HG03045 (cell line): ENCODE data around the gene SNCG.
"Not testable (repeated sequence)": the region's sequence is repeated elsewhere in the genome, so short reads cannot be mapped to it uniquely, and the experiment has no call there.

Experiments
- ATAC-seq: cut with Tn5 transposase; IDR thresholded peaks from one replicate; pipeline ENCODE4 v1.9.1; 2021; ENCODE audit warnings: mild to moderate bottlenecking, moderate library complexity; ENCODE audit not compliant: unreplicated experiment

The SNCG gene

GRCh38 chr10:86944471-86944870 is 13.9 kb upstream of the SNCG start:
- no peak for ATAC-seq

GRCh38 chr10:86944907-86945306 is 13.5 kb upstream of the SNCG start:
- no peak for ATAC-seq

DNA sequence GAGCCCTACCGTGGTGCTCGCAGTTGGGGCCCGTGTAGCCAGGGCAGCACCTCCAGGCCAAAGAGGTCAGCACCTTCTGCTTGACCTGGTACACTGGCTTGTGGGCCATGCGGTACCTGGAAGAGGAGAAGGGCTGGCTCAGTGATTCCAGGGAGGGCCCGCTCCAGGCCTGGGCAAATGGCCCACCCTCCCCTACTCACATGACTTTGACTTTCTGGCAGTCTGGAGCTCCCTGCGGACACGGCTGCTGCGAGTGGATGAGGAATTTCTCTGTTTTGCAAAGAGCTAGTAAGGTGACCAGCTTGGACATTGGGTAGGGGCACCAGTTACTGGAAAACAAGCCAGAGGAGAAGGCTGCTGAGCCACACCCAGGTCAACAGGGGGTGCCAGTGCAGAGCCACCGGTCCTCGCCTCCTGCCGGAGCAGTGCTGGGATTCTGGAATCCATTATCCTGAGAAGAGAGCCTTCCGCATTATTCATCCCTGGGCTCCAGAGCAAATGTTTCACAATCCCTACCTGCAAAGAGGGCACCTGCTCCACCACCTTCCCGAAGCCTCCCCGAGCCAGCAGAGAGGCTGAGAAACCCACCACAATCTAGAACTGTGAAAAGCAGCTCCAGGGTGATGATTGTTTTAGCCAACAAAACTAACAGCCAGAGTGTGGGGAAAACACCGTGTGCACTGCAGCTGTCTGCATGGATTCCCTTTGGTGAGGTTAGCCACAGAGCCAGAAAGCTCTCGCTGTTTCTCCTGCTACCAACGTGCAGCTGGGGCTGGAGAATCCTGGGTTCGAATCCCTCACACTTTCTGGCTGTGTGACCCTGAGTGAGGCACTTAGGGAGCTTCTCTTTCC is 12.8 kb upstream of the SNCG start:
- no peak for ATAC-seq

- no peak for ATAC-seq
These were observed 11.9 kb upstream of the SNCG start for GRCh38 chr10:86946213-86947155.

DNA sequence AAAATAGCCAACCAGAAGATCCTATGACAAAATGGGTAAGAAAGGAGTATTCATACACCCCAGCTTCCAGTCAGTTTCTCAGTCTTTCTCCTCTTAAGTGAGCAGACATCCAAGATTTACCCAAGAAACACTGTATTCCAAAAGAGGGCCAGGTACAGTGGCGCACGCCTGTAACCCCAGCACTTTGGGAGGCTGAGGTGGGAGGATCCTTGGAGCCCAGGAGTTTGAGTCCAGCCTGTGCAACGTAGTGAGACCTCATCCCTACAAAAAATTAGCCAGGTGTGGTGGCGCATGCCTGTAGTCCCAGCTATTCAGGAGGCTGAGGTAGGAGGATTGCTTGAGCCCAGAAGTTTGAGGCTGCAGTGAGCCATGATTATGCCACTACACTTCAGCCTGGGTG is 10.6 kb upstream of the SNCG start:
- ATAC-seq, result not testable (repeated sequence)

DNA sequence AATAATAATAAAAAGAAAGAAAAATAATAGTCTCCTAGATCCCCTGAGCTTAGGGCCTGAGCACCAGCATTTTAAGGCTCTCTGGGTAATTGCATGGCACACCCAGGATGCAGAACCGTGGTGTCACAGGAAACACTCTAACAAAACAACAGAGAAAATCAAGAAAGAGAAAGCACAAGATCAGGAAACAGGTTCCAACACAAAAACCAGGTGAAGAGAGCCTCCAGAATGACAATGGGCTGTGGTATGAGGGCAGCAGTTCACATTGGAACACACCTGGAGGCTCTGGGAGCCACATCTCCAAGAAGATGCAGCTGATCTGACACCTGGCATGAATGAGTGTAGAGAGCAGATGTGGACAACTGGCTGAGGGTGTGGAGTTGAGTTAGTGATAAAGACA is 8.1 kb upstream of the SNCG start:
- ATAC-seq, result no peak

GRCh38 chr10:86951184-86951761 is 7.1 kb upstream of the SNCG start:
- ATAC-seq, result no peak

- ATAC-seq, result no peak
These were observed 6.3 kb upstream of the SNCG start for GRCh38 chr10:86952106-86952505.

DNA sequence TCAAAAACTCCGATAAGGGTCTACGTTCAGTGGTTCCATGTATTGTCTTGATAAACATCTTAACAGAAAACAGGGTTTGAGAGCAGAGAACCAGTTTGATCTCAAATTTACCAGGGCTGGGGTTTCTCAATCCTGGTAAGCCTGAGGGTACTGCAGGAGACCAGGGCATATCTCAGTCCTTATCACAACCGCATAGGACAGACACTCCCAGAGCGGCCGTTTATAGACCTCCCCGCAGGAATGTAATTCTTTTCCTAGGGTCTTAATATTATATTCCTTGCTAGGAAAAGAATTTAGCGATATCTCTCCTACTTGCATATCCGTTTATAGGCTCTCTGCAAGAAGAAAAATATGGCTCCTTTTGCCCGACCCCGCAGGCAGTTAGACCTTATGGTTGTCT is 5.7 kb upstream of the SNCG start:
- ATAC-seq, result not testable (repeated sequence)

DNA sequence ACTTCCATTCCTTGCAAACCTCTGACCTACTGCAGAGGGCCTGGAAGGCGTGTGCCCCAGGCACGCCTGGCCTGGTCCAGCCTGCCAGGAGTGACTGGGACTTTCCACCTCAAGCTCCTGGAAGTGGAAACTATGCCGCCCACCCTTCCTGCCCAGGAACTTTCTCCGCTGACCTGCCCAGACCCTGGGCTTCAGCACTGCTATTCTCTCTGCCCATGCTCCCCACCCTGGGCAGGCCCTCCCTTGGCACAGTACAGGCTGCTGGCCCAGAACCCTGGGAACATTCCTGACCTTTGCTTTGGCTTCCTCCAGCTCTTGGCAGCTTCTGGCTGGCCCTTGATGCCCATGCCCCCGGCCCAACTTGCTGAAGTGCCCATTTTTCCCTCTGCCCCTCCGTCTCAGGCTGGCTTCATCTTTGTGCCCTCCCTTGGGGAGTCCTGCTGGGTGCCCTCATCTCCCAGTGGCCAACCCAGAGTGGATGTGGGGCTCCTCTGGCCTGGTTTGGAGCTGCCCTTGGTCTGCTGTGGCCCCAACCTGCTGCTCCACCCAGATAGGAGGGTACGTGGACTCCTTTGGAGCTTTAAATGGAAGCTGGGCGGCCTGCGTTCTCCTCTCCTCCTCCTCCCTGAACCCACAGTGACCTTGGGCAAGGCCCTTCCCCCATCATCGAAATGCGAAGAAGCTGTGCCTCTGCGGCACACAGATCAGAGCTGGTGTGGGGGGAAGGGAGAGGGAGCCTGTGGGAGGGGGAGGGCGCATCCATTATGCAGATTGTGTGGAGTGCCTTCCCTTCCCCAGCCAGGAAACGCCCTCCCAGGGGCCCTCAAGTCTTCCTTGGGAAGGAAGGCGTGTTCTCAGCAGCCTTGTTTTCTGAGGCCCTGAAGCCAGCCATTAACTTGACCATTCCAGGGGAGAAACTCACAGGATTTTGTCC is 4.4 kb upstream of the SNCG start:
- ATAC-seq, result no peak

DNA sequence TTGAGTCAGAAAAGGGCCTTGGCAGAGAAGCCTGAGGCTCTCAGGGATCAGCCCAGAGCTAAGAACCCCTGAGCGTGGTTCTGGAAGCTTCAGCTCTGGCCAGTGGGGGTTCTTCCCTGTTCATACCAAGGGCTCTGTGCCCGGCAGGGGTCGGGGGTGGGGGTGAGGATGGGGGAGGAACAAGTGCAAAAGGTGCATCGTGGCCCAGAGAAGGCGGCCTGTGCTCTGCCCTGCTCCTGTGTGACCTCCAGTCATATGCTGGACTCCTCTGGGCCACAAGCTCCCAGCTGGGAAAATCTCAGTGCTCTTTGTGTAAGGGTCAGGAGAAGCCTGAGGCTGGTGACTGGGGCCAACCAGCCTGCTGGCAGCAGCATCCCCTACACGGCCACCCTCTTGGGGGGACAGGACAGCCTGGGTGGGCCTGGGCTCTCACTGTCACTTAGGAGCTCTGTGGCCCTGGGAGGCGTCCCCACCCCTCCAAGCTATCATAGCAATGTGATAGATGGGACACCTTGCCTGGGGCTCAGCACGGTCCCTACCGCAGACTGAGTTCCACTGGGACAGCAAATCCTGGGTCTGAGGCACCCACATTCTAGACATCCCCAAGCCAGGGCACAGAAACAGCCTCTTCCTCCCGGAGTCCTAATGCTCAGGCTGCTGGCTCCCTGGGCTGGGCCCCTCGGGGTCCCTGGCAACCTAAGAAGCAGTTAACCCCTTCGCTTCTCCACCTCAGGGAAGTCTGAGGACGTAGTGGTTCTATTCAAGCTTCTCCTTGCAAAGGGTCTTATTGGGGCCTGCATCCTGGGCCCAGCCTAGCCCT is 3.5 kb upstream of the SNCG start:
- no peak for ATAC-seq

DNA sequence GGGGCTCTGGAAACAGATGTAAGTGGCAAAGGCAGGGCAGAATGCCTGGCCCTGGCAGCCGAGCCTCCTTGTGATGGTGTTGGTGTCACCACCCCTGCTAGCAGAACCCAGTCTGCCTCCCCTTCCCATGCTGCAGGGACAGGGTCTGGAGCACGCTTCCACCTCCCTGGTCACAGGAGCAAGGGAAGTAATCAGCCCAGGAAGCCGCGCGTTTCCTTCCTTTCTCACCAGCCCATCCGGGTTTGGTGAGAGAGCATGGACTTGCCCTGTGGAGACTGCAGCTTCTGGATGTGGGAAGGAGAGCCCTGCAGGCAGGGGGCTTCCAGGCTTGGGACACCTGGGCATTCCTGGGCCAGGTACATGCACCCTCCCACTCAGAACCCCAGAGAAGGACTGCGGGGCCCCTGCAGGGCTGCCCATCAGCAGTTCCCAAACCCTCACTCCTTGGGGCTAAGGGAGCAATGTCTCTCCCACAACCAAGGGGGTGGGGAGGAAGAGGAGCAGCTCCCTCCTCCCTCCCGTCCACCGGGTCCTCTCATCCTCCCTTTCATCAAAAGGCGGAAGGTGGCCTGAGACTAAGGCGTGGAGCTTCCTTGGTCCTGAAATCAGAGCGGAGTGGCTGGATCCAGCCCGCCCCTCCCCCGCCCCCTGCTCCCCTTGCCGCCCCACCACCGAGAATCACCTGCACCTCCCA is 2.8 kb upstream of the SNCG start:
- no peak for ATAC-seq

DNA sequence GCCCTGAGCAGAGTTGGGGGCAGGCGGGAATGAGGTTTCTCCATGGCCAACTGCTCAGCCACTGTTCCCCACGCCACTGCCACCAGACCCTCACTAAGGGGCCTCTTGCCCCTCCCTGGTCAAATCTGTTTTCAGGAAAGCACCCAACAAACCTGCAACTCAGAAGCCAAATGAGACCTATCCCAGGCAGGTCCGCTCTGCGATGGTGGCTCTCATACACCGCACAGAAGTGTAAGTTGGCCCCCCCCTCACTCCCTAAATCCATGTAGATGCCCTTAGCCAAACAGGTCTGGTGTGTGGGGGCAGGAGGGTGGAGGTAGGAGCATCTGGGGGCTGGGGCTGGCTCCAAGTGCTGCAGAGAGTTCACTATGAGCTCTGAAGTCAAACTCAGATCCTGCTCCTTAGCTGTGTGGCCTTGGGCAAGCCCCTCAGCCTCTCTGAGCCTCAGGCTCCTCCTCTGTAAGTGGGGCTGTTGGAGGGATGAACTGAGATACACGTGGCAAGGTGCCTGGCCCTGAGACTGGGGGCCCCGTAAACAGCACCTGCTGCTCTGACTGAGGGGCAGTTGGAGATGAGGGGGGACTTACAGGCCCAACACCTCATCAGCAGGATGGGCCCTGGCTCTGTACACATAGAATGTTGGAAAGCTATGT is 2.1 kb upstream of the SNCG start:
- no peak for ATAC-seq

GRCh38 chr10:86956848-86957448 is 1.5 kb upstream of the SNCG start:
- no peak for ATAC-seq

DNA sequence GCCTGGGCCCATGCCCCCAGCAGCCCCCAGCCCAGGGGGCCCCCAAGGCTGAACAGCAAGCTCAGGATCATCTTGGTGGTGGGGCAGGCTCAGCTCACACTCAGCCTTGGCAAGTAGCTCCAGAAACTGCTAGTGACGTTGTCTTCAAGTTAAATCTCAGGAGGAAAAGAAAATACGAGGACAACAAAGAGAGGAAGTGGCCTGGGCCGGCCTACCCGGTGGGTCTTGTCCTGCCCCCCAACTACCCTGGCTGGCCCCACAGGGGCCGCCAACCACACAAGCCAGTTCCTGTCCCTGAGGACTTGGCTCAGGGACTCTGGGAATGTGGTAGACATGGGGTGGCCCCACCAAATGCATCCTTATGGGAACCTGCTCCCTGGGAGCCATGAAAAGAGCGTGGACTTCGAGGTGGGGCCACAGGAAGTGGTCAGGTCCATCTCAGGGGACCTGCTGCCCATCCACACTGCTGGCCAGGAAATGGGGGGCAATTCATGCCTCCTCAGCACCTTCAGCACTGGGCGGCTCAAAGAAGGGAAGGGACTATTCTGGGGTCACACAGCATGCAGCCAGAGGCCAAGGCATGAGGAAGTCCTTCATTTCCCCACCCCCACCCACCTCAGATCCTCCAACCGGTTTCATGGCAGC is 806 bp upstream of the SNCG start, which contains the start of gene MMRN2:
MMRN2 (minus strand) TSS at position 145 of the 645 bp plus-strand sequence; CDS start at position 71, 74 bp downstream.
- no peak for ATAC-seq

GRCh38 chr10:86958901-86959736 is 720 bp downstream of the SNCG start:
- no peak for ATAC-seq

- ATAC-seq, result no peak
These were observed 1.3 kb downstream of the SNCG start for GRCh38 chr10:86959737-86960002.
